GM23248 (cell line): ENCODE results near the gene KCTD12.

Source experiments
- EZH2 ChIP-seq: fragments of 200-600 bp; sonication (generic); IDR thresholded peaks from 2 replicates; pipeline ENCODE4 v1.6.1; 2018; ENCODE audit warnings: antibody characterized with exemption, mild to moderate bottlenecking; ENCODE audit not compliant: insufficient read depth, poor library complexity, severe bottlenecking
- EZH2phosphoT487 ChIP-seq: fragments of 200-600 bp; sonication (generic); IDR thresholded peaks from 2 replicates; pipeline ENCODE4 v1.6.1; 2018; ENCODE audit warnings: antibody characterized with exemption, moderate library complexity, mild to moderate bottlenecking, low read depth; ENCODE audit not compliant: insufficient read depth

DNA sequence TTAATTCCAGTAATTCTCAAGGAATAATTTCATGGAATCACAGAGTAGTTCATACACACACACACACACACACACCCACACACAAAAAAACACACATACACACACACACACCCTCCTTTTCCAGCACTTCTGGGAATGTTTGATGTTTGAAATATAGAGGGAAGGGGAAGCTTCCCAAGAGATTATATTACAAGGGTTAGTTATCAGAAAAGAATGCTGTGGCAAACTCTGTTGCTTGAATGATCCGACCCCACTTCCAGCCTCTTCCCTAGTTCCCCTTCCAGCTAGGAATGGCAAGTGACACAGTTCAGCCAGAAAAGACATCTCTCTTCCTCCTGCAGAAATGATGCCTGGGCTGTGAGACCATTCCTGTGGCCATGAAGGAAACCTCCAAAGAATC, 49.9 kb downstream of the KCTD12 start:
- no peak for TF ChIP-seq EZH2
- no peak for TF ChIP-seq EZH2phosphoT487
